ENCODE results near the gene RAB20. TPM values are rescaled to one million over a fixed set of nuclear protein-coding genes. Genes with fewer than 3 reads are reported as not detected.

The RAB20 gene
- total and polyA plus RNA-seq, 8 donors: 9.3 to 23.6 (median 14.2) TPM

DNA sequence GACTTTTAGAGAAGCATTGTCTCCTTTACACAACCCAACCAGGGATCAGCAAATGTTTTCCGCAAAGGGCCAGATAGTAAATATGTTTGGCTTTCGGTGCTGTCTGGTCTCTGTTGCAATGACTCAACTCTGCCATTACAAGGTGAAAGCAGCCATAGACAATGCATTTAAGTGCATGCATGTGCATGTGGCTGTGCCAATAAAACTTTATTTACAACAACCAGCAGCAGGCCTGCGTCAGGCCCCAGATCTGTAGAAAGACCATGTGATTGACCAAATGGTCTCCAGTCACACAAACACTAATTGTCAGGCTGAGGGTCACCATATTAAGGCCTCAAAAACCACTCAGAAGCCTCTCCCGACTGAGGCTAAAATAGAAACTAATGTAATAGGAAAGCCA is 8.1 kb downstream of the RAB20 start:
- no peak for DNase-seq
- TF ChIP-seq CTCF (IDR thresholded peaks at IDR 0.05): no peak
- H3K9me3 ChIP-seq: no peaks in the 10 kb centered on the region
- ATAC-seq: no peak
- H3K36me3 ChIP-seq: no peaks in the 10 kb centered on the region
- H3K27ac ChIP-seq: peak overlapping the region in 2 of 4 donors; percentile 82 to 88
- no peak overlapping the region for H3K4me3 ChIP-seq
- intact Hi-C loops (cut with DNase I): no loop called here
- H3K27me3 ChIP-seq: no peaks in the 10 kb centered on the region
- peaks cover 39 to 64% (median 55%) of the 10 kb centered on the region in 3 donors for H3K4me1 ChIP-seq
- FAIRE-seq: no peak
- 73 to 74% methylated on average over 4 of the region's 4 CpGs for WGBS, 2 donors

DNA sequence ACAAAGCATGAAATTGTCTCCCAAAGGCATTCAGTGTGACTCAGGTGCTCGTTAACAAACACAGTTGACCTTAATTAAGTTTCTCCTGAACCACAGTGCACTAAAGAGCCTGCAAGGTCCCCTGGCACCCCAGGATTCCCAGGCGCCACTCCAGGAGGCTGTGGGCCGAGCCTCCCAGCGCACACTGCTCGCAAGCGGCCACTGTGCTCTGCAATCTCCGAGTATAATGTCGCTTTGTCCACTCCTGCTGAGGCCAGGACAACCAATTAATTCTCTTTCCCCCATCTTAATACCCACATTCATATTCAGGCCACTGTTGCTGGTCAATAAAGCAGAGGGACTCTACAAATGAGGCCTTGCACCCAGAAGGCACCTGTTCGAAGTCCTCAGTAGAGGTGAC is 8.8 kb downstream of the RAB20 start:
- no peaks in the 10 kb centered on the region for H3K36me3 ChIP-seq

DNA sequence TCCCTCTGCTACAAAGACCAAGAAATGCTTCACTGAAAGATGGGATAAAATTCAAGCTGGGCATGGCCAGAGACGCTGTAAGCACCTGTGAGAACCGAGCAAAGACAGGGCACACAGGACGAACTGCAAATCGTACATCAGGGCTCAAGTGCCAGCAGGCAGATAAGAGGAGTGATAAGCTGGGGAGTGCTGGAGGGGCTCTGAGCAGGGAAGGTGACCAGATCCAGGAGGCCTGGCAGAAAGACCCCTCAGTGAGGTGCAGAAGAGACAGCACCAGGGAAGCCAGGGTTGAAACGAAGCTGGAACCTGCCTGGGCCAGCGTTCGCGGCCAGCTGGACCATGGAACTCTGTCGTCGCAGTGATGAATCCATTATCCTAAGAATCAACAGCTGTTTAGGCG is 10.2 kb downstream of the RAB20 start:
- ATAC-seq (no peak), DNase-seq (peak in 2 of 6 donors; percentile 1 to 44), FAIRE-seq (no peak)
- H3K27ac ChIP-seq: peak overlapping the region in 3 of 4 donors; percentile 13 to 64 (median 50)
- WGBS, 2 donors: 34 to 39% methylated on average over 11 of the region's 11 CpGs
- no peaks in the 10 kb centered on the region for H3K27me3 ChIP-seq
- H3K9me3 ChIP-seq: no peaks in the 10 kb centered on the region
- H3K36me3 ChIP-seq: no peaks in the 10 kb centered on the region
- no peak overlapping the region for H3K4me3 ChIP-seq
- peaks cover 26 to 62% (median 48%) of the 10 kb centered on the region in 3 donors for H3K4me1 ChIP-seq
- intact Hi-C loops (cut with DNase I): no loop called here
- TF ChIP-seq CTCF (IDR thresholded peaks at IDR 0.05): no peak

More for the DNA sequence above, 8.8 kb downstream of the RAB20 start:
- Histone ChIP-seq H3K4me3 (no peak overlapping the region), H3K27ac (peak overlapping the region in 1 of 4 donors; percentile 82), H3K4me1 (peaks cover 33 to 62% (median 52%) of the 10 kb centered on the region in 3 donors), H3K27me3 (no peaks in the 10 kb centered on the region), H3K9me3 (no peaks in the 10 kb centered on the region)
- DNase-seq (peak in 2 of 6 donors; percentile 15 to 49), FAIRE-seq (no peak), ATAC-seq (no peak)
- intact Hi-C loops (cut with DNase I): no loop called here
- WGBS, 2 donors: 83% methylated on average over 9 of the region's 9 CpGs
- TF ChIP-seq CTCF (IDR thresholded peaks at IDR 0.05): no peak

GRCh38 chr13:110549795-110550160 is 11.7 kb downstream of the RAB20 start:
- Histone ChIP-seq H3K9me3 (no peaks in the 10 kb centered on the region), H3K27ac (peak overlapping the region in 1 of 4 donors; percentile 50), H3K27me3 (no peaks in the 10 kb centered on the region), H3K36me3 (no peaks in the 10 kb centered on the region), H3K4me3 (no peak overlapping the region), H3K4me1 (peaks cover 12 to 57% (median 37%) of the 10 kb centered on the region in 3 donors)
- 95 to 96% methylated on average over 11 of the region's 11 CpGs for WGBS, 2 donors
- DNase-seq (no peak), ATAC-seq (no peak), FAIRE-seq (no peak)
- no peak for TF ChIP-seq CTCF (IDR thresholded peaks at IDR 0.05)
- intact Hi-C loops (cut with DNase I): no loop called here

DNA sequence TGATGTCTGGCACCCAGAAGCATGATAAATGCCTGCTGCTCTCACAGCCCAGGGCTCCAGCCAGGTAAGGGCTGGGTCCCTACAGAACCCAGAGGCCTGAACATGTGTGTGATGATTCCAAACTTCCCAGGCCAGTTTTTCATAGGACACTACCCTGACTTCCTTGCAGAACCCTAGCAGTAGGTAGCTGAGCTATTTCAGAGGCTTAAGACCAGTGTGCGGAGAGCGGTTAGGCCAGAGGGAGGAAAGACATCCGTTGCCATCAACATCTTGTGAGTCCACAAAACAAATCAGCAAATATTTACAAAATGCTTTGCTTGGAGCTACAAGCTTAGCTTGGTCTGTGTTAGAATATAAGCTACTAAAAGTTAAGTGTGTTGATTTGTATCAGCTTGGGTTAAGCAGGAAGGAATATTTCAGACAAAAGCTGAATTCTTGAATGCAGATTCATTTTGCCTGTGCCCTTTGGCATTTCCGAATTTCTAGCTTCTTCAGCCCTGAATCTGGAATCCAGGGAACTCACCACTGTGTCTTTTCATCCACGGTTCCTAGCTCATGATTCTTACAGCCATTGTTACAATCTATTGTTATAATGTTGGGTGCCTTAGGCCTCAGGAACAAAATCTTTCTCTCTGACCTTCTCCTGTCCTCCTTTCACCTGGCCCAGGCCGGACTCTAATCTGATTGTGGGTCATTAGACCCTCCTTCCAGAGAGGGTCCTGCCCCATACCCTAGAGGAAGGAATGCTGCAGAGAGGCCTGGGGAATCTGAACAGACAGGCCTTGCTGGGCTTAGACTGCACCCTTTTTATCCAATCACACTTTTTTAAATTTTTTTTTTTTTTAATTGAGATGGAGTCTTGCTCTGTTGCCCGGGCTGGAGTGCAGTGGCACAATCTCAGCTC is 12.4 kb downstream of the RAB20 start:
- no peaks in the 10 kb centered on the region for H3K9me3 ChIP-seq
- no peak overlapping the region for H3K4me3 ChIP-seq
- H3K27ac ChIP-seq: peak overlapping the region in 1 of 4 donors; percentile 2
- no peaks in the 10 kb centered on the region for H3K36me3 ChIP-seq
- 69 to 78% methylated on average over 7 of the region's 7 CpGs for WGBS, 2 donors
- FAIRE-seq (no peak), DNase-seq (no peak), ATAC-seq (no peak)
- H3K4me1 ChIP-seq: peaks cover 12 to 53% (median 32%) of the 10 kb centered on the region in 3 donors
- intact Hi-C loops (cut with DNase I): no loop called here
- no peaks in the 10 kb centered on the region for H3K27me3 ChIP-seq
- TF ChIP-seq CTCF (IDR thresholded peaks at IDR 0.05): no peak
